K562 (cell line): ENCODE measurements around the gene SELENOI. TPM values are rescaled to one million over a fixed set of nuclear protein-coding genes. Genes with fewer than 3 reads are reported as not detected.
A peak's percentile ranks its signal among the peaks of the same experiment; 100 is the strongest.

ENCODE experiments used
- ATAC-seq: fragments of 200-7000 bp; cut with Tn5 transposase; 3 replicates; pipeline ENCODE4 v1.9.1; 2020; ENCODE audit warnings: moderate library complexity
- BruUV-seq: library from RNA; stranded (reverse); fragments of 400-500 nt; replicated peaks from 2 replicates; lab custom pipeline; 2021; lab: Mats Ljungman, UMichigan
- CTCF ChIA-PET: fragments of 300-600 bp; formaldehyde crosslinking; extraction: SDS; loops from one replicate; lab custom pipeline; 2021; ENCODE audit warnings: low intra/inter-chr PET ratio; lab: Yijun Ruan, JAX
- POLR2A ChIA-PET: fragments of 300-600, 350-650 bp; sonication (Branson Sonifier 250); formaldehyde crosslinking; extraction: SDS; loops from one replicate; lab custom pipeline; 2021; ENCODE audit warnings: antibody characterized with exemption, inconsistent platforms; lab: Yijun Ruan, JAX
- DNase-seq, 4 experiments: peaks; one replicate each; pipeline versions ENCODE4 v3.0.0 to v3.0.0-alpha.2; 2011 to 2018; ENCODE audit warnings: low spot score in 3 of 4, mixed read lengths in 3 of 4; ENCODE audit errors: extremely low read depth in 1 of 4
- FAIRE-seq: peaks from 2 replicates; lab custom pipeline; 2011; peaks lifted over from hg19 to GRCh38; lab: Jason Lieb, UNC
- H2AFZ ChIP-seq: 2 replicates; pipeline ENCODE4 v1.6.0; 2011; ENCODE audit warnings: low read depth, low read length, control low read depth, inconsistent platforms
- H3K27ac ChIP-seq: fragments of 200-600 bp; 3 replicates; pipeline ENCODE4 v1.8.0; 2011; ENCODE audit warnings: low read depth, mild to moderate bottlenecking, control low read depth, inconsistent platforms, low read length, moderate library complexity, mixed read lengths; ENCODE audit errors: extremely low read depth
- H3K27me3 ChIP-seq, 2 experiments: fragments of 300-600 bp in 1 of 2; 2 replicates in 1 of 2; 3 replicates in 1 of 2; pipeline versions ENCODE4 v1.6.0 to v1.8.0; 2011; ENCODE audit warnings: inconsistent platforms in 2 of 2, low read length in 2 of 2, mild to moderate bottlenecking in 1 of 2, mixed read lengths in 1 of 2, moderate library complexity in 1 of 2; ENCODE audit not compliant: control insufficient read depth in 2 of 2, insufficient read depth in 2 of 2
- H3K36me3 ChIP-seq: fragments of 300-600 bp; 3 replicates; pipeline ENCODE4 v1.8.0; 2011; ENCODE audit warnings: mild to moderate bottlenecking, low read length, inconsistent platforms; ENCODE audit not compliant: control insufficient read depth, insufficient read depth
- H3K4me1 ChIP-seq, 2 experiments: fragments of 200-600 bp in 1 of 2; replicated peaks in 1 of 2; 2 replicates in 1 of 2; 3 replicates in 1 of 2; pipeline versions ENCODE4 v1.5.1 to v1.8.0; 2011; ENCODE audit warnings: inconsistent platforms in 2 of 2, low read length in 2 of 2, mild to moderate bottlenecking in 1 of 2, mixed read lengths in 1 of 2, moderate library complexity in 1 of 2; ENCODE audit not compliant: control insufficient read depth in 2 of 2, insufficient read depth in 2 of 2
- H3K4me2 ChIP-seq: 2 replicates; pipeline ENCODE4 v1.6.1; 2011; ENCODE audit warnings: low read length, control low read depth, inconsistent platforms, mixed read lengths; ENCODE audit not compliant: insufficient read depth
- H3K4me3 ChIP-seq: fragments of 200-600 bp; sonication (generic), shearing (Covaris generic); 2 replicates; pipeline ENCODE4 v1.5.1; 2016; ENCODE audit warnings: control low read depth, inconsistent platforms
- H3K79me2 ChIP-seq: fragments of 200-600 bp; 3 replicates; pipeline ENCODE4 v1.8.0; 2011; ENCODE audit warnings: low read length, inconsistent platforms; ENCODE audit not compliant: control insufficient read depth, insufficient read depth
- H3K9ac ChIP-seq, 2 experiments: 2 replicates each; pipeline versions ENCODE4 v1.6.0 to v1.6.1; 2011; ENCODE audit warnings: low read depth in 2 of 2, low read length in 2 of 2, control low read depth in 1 of 2, inconsistent platforms in 1 of 2, mild to moderate bottlenecking in 1 of 2, mixed read lengths in 1 of 2; ENCODE audit not compliant: insufficient read depth in 1 of 2
- H3K9me1 ChIP-seq: one replicate; pipeline ENCODE4 v1.6.0; 2011; ENCODE audit warnings: inconsistent platforms, mild to moderate bottlenecking, low read length, moderate library complexity; ENCODE audit not compliant: control insufficient read depth, insufficient read depth
- H3K9me3 ChIP-seq: replicated peaks from 2 replicates; pipeline ENCODE4 v1.5.1; 2011; ENCODE audit warnings: low read depth, low read length, inconsistent platforms; ENCODE audit not compliant: control insufficient read depth, insufficient read depth
- H4K20me1 ChIP-seq: replicated peaks from 2 replicates; pipeline ENCODE4 v1.6.1; 2011; ENCODE audit warnings: low read length, inconsistent platforms, mixed read lengths; ENCODE audit not compliant: control insufficient read depth, insufficient read depth
- ATF3 ChIP-seq, 2 experiments: fragments of 450-650 bp in 1 of 2; sonication (generic) in 1 of 2; formaldehyde crosslinking in 1 of 2; IDR thresholded peaks in 1 of 2; conservative IDR thresholded peaks in 1 of 2; 2 replicates each; pipeline versions ENCODE4 v1.6.1 to v1.8.1; 2016 to 2023; ENCODE audit warnings: mild to moderate bottlenecking in 2 of 2, moderate library complexity in 2 of 2, inconsistent platforms in 1 of 2, missing genetic modification reagents in 1 of 2
- FOSL1 ChIP-seq: fragments of 200-800 bp; sonication (Bioruptor generic); conservative IDR thresholded peaks from 2 replicates; pipeline ENCODE4 v1.6.1; 2016; ENCODE audit warnings: missing genetic modification characterization, missing compliant biosample characterization
- JUND ChIP-seq, 2 experiments: IDR thresholded peaks; 2 replicates in 1 of 2; 3 replicates in 1 of 2; pipeline ENCODE4 v1.6.1; 2011; ENCODE audit warnings: borderline replicate concordance in 2 of 2, low read depth in 2 of 2, low read length in 2 of 2, improper control_type of control experiment in 1 of 2, missing biosample characterization in 1 of 2, missing genetic modification characterization in 1 of 2, missing genetic modification reagents in 1 of 2
- NFE2 ChIP-seq: IDR thresholded peaks from 2 replicates; pipeline ENCODE4 v1.6.1; 2014; ENCODE audit warnings: antibody characterized with exemption, low read depth
- ZFP30 ChIP-seq: fragments of 250-450 bp; sonication (Bioruptor Pico); IDR thresholded peaks from 2 replicates; pipeline ENCODE4 v1.8.0; 2022; ENCODE audit warnings: moderate library complexity, mild to moderate bottlenecking, inconsistent platforms, borderline replicate concordance
- WGBS: fragments of 100-300 bp; shearing (Covaris generic); methylation state at CpG from one replicate; pipeline ENCODE4 v1.1.6; 2016; ENCODE audit warnings: low coverage, mixed read lengths; ENCODE audit not compliant: insufficient coverage; ENCODE audit errors: missing lambda C conversion rate; 5-methylcytosine and 5-hydroxymethylcytosine counted together
- in situ Hi-C: fragments of 300-500 bp; cut with MboI; formaldehyde crosslinking; loops from 4 replicates; pipeline ENCODE4 v1.15.0; 2018; ENCODE audit warnings: inconsistent platforms, mixed read lengths
- intact Hi-C: fragments of 100-400 bp; cut with micrococcal nuclease; formaldehyde crosslinking; loops from 2 replicates; pipeline ENCODE4 v1.14.2; 2022
- polyA plus RNA-seq, 8 experiments: library from polyadenylated mRNA; depleted of rRNA in 4 of 8; stranded (reverse) in 5 of 8; unstranded in 3 of 8; fragments of >200 nt; fragmentation: Nextera tagmentation in 2 of 8; fragmentation: Illumina TruSeq in 1 of 8; extraction: Ambion mirVana in 2 of 8; extraction: Trizol in 1 of 8; gene quantifications; 2 replicates each; pipeline versions ENCODE4 v1.2.1 to v1.2.3, GENCODE V29; 2011 to 2014; ENCODE audit warnings: inconsistent platforms in 1 of 8, missing spikeins in 1 of 8
- total RNA-seq, 7 experiments: library from RNA; depleted of rRNA in 6 of 7; stranded (reverse); fragments of >200 nt in 6 of 7; fragmentation: Illumina TruSeq in 2 of 7; extraction: Trizol in 2 of 7; gene quantifications; 2 replicates each; pipeline versions ENCODE4 v1.2.1 to v1.2.3, GENCODE V29; 2011 to 2021; ENCODE audit warnings: low replicate concordance in 1 of 7
- TF ChIP-seq, protein P1 (sequence below), 3 experiments: IDR thresholded peaks in 2 of 3; conservative IDR thresholded peaks in 1 of 3; 2 replicates each; pipeline ENCODE4 v1.5.1; 2011 to 2012; ENCODE audit warnings: low read length in 3 of 3, mild to moderate bottlenecking in 3 of 3, control low read depth in 2 of 3, improper control_type of control experiment in 1 of 3, inconsistent platforms in 1 of 3, low read depth in 1 of 3, mixed read lengths in 1 of 3, moderate library complexity in 1 of 3; ENCODE audit not compliant: insufficient read depth in 2 of 3

Gene SELENOI
- total and polyA plus RNA-seq, 9 of the 15 experiments (the other 6 are each of a cell fraction or from before 2014, with no cell fraction given): 9.6 to 46.9 (median 24.4) TPM

GRCh38 chr2:26325851-26326250 lies 20.1 kb upstream of the SELENOI start:
- ChIA-PET POLR2A (interaction anchor here (0.9 to 2.0 kb wide), 5 partner anchors 9 to 267 kb away, joined by 3 to 10 read pairs (median 3); partner anchors contain the start of gene HADHB), CTCF (no interaction called here)
- Histone ChIP-seq H2AFZ (peak overlapping the region; percentile 22), H3K79me2 (no peaks in the 10 kb centered on the region), H3K9ac (no peak overlapping the region), H3K27ac (no peak overlapping the region), H3K27me3 (peaks cover 0 to 5% of the 10 kb centered on the region in 2 experiments; a peak in 1 of 5 replicates), H3K4me1 (peaks cover 0 to 6% of the 10 kb centered on the region in 2 experiments; a peak in 2 of 5 replicates), H3K4me3 (no peak overlapping the region), H3K9me1 (no peaks in the 10 kb centered on the region), H3K9me3 (no peaks in the 10 kb centered on the region), H4K20me1 (no peaks in the 10 kb centered on the region), H3K4me2 (0 out of 2 replicates have a peak overlapping the region, but pooled peaks have one; percentile 6), H3K36me3 (no peaks in the 10 kb centered on the region)
- BruUV-seq: no TSS peak
- TF ChIP-seq NFE2 (0 out of 2 replicates have a peak, but pooled peaks have one; percentile 25), ATF3 (IDR thresholded peaks at IDR 0.05) (peak; percentile 38; the same call in 1 of the 2 replicates), ATF3 (CRISPR knock-in tag; conservative IDR thresholded peaks at IDR 0.05) (no peak), ZFP30 (CRISPR knock-in tag) (no peak), JUND (IDR thresholded peaks at IDR 0.05; ENCODE audit: borderline replicate concordance, low read depth, low read length) (no peak), JUND (tag; IDR thresholded peaks at IDR 0.05; ENCODE audit: borderline replicate concordance, low read depth, low read length) (0 out of 3 replicates have a peak, but pooled peaks have one; percentile 21), FOSL1 (tag) (peak; percentile 79)
- TF ChIP-seq, protein P1, sequence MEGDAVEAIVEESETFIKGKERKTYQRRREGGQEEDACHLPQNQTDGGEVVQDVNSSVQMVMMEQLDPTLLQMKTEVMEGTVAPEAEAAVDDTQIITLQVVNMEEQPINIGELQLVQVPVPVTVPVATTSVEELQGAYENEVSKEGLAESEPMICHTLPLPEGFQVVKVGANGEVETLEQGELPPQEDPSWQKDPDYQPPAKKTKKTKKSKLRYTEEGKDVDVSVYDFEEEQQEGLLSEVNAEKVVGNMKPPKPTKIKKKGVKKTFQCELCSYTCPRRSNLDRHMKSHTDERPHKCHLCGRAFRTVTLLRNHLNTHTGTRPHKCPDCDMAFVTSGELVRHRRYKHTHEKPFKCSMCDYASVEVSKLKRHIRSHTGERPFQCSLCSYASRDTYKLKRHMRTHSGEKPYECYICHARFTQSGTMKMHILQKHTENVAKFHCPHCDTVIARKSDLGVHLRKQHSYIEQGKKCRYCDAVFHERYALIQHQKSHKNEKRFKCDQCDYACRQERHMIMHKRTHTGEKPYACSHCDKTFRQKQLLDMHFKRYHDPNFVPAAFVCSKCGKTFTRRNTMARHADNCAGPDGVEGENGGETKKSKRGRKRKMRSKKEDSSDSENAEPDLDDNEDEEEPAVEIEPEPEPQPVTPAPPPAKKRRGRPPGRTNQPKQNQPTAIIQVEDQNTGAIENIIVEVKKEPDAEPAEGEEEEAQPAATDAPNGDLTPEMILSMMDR (IDR thresholded peaks at IDR 0.05 in 2 of 3, conservative IDR thresholded peaks at IDR 0.05 in 1 of 3; ENCODE audit: insufficient read depth in 2 of 3, low read depth in 1 of 3, low read length in 3 of 3): peak in 1 of 3 experiments; percentile 13; a peak in 1 of 6 replicates
- ATAC-seq: no peak
- intact Hi-C loops (no loop called here), in situ Hi-C loops (no loop called here)
- WGBS: 9% methylated on average over 4 of the region's 4 CpGs
- no peak for FAIRE-seq
- no peak for DNase-seq
